NCI-H2196 treated with DMSO at 0.1 percent for 48 hours (cell line): ENCODE results near the gene UAP1L1.

Source experiments
- DNase-seq: peaks from one replicate; lab custom pipeline; 2025; ENCODE audit not compliant: unreplicated experiment; lab: John Stamatoyannopoulos, UW

Gene UAP1L1

GRCh38 chr9:137128158-137128861 lies 51.0 kb downstream of the UAP1L1 start:
- no peak for DNase-seq

DNA sequence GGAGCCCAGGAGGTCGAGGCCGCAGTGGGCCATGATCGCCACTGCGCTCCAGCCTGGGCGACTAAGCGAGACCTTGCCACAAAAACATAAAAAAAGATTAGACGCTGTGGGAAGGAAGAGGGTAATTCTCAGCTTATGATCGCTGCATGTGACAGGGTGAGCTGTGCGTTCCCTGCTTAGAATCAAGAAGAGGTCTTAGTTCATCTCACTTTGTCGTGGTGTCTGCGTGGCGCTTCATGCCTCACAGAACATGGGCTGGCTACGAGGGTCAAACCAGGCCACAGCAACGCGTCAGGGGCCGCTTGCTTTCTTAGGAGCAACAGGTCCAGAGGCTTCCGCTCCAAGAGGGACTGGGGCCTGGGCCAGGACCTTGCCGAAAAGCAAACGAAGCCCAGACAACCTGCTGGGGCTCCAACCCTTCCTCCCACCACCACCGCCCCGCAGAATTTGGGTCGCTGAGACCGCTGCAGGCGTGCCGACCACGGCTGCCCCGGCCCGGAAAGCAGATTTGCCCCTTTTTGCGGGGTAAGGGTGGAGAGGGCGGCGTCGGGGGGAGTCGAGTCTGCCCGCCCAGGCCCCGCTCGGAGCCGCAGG lies 51.6 kb downstream of the UAP1L1 start:
- no peak for DNase-seq

DNA sequence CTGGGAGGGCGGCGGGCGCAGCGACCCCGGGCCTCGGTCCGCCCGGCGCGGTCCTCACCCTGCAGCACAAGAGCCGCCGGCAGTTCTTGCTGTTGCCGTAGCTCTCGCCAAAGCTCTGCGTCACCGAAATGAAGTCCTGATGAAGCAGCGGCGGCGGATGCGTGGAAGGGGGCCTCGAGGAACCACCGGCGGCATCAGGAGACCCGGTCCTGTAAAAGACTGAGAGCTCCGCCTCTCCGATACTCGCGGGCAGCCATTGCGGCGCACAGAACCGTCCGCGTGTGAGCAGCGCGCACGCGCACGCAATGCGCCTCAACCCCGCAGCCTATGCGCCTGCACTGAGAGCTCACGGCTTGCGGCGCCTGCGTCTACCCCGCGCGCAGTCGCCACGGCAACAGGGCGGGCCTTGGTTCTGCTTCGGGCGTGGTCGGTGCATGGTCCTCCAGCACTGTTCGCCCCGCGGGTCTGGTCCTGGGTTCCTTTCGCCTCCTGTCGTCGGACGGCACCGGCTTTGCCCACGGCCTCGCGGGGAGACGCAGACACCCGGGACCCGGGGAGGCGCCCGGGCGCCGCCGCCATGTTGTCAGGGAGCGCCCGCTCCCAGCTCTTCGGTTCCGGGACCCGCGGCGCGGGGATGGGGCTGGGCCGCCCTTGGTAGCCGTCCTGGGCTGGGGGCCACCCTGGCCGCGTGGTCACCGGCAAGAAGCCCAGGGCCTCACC lies 52.3 kb downstream of the UAP1L1 start:
- peak; percentile 82 for DNase-seq

DNA sequence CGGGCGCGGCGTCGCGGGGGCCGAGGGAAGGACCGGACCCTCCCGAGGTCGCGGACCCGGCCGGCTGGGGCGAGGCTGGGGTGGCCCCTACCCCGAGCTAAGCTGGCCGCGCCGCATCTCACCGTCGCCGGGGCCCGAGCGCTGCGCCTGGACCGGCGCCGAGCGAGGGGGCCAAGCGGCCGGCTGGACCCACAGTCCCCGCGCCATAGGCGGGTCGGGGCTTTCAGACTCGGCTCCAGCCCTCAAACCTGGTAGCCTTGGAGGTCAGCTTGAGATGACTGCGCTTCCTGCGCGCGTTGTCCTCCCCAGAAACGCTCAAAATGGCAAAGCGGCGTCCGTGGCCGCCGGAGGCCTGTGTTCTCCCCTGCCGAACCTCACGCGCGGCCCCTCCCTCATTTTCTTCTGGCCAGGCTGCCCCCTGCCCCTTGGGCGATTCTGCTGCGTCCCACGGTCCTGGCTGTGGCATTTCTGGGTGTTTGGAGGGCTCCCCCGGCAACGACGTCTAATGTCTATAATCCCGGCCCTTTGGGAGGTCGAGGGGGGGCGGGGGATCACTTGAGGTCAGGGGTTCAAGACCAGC lies 52.9 kb downstream of the UAP1L1 start:
- no peak for DNase-seq
